SU-DHL-6 (cell line): ENCODE results near the gene YLPM1.

Experiments
- CTCF ChIP-seq: fragments of 200-600 bp; sonication (generic); IDR thresholded peaks from one replicate; pipeline ENCODE4 v1.5.1; 2017; ENCODE audit warnings: antibody characterized with exemption, mild to moderate bottlenecking, low read length, moderate library complexity; ENCODE audit not compliant: insufficient read depth, poor library complexity, severe bottlenecking
- EZH2phosphoT487 ChIP-seq: fragments of 200-600 bp; sonication (generic), shearing (Covaris generic); conservative IDR thresholded peaks from 2 replicates; pipeline ENCODE4 v1.6.1; 2018; ENCODE audit warnings: mild to moderate bottlenecking, antibody characterized with exemption, low read length, moderate library complexity, mixed read lengths

- TF ChIP-seq CTCF, result no peak
- TF ChIP-seq EZH2phosphoT487, result no peak
Measured at GRCh38 chr14:74820288-74820687, 57.2 kb downstream of the YLPM1 start.
